Transverse colon (tissue), 4 donors: ENCODE results near the gene CLECL1. TPM values are rescaled to one million over a fixed set of nuclear protein-coding genes. Genes with fewer than 3 reads are reported as not detected.
A peak's percentile ranks its signal among the peaks of the same experiment; 100 is the strongest.

ENCODE experiments used
- DNase-seq: peaks from one replicate; pipeline ENCODE4 v3.0.0-alpha.2; 2019
- H3K27ac ChIP-seq, 4 donors: fragments of 200-600 bp; sonication (generic); 2 replicates each; pipeline ENCODE4 v1.5.1; 2016 to 2018; ENCODE audit warnings: inconsistent platforms in 4 of 4
- H3K27me3 ChIP-seq: fragments of 200-600 bp; sonication (generic); 2 replicates; pipeline ENCODE4 v1.5.1; 2017; ENCODE audit warnings: inconsistent platforms
- H3K36me3 ChIP-seq, 4 donors: fragments of 200-600 bp; sonication (generic); 2 replicates each; pipeline ENCODE4 v1.5.1; 2017 to 2019; ENCODE audit warnings: inconsistent platforms in 4 of 4
- H3K4me1 ChIP-seq, 4 donors: fragments of 200-600 bp; sonication (generic); 2 replicates each; pipeline ENCODE4 v1.5.1; 2017 to 2020; ENCODE audit warnings: inconsistent platforms in 4 of 4
- H3K4me3 ChIP-seq, 4 donors: fragments of 200-600 bp; sonication (generic); 1 replicate in 1 of 4; 2 replicates in 3 of 4; pipeline versions ENCODE4 v1.5.1 to v1.6.1; 2017 to 2019; ENCODE audit warnings: inconsistent platforms in 4 of 4
- H3K9me3 ChIP-seq, 2 donors: fragments of 200-600 bp; sonication (generic); 2 replicates each; pipeline ENCODE4 v1.5.1; 2017 to 2019; ENCODE audit warnings: inconsistent platforms in 2 of 2
- CTCF ChIP-seq, 5 experiments: fragments of 200-600 bp in 3 of 5; fragments of 450-650 bp in 2 of 5; sonication (generic) in 3 of 5; IDR thresholded peaks; 1 replicate in 2 of 5; 2 replicates in 3 of 5; pipeline ENCODE4 v1.5.1; 2016 to 2017; ENCODE audit warnings: antibody characterized with exemption in 5 of 5, inconsistent platforms in 3 of 5, mild to moderate bottlenecking in 2 of 5, moderate library complexity in 1 of 5
- EP300 ChIP-seq: sonication (generic); formaldehyde crosslinking; IDR thresholded peaks from one replicate; pipeline ENCODE4 v1.6.1; 2017; ENCODE audit warnings: antibody characterized with exemption, low read depth
- POLR2A ChIP-seq: fragments of 450-650 bp; IDR thresholded peaks from one replicate; pipeline ENCODE4 v1.6.1; 2016; ENCODE audit warnings: antibody characterized with exemption, mild to moderate bottlenecking, moderate library complexity
- POLR2AphosphoS5 ChIP-seq, 3 donors: sonication (generic); formaldehyde crosslinking; IDR thresholded peaks; one replicate each; pipeline ENCODE4 v1.6.1; 2016; ENCODE audit warnings: antibody characterized with exemption in 3 of 3
- whole genome bisulfite sequencing, 2 donors: methylation state at CpG; one replicate each; pipeline ENCODE4 v1.1.5; 2018; ENCODE audit warnings: low coverage in 1 of 2; 5-methylcytosine and 5-hydroxymethylcytosine counted together
- in situ Hi-C, 4 donors: fragments of 200-750 bp; cut with MboI; loops; one replicate each; pipeline versions ENCODE4 v1.15.0 to v1.15.1; 2017; ENCODE audit warnings: low sequenced_read_pairs in 3 of 4, low pct_ligation_motif_present in 1 of 4, low pct_unique_long_range_greater_than_20kb in 1 of 4
- intact Hi-C: fragments of 100-400 bp; cut with DNase I; formaldehyde crosslinking; loops from one replicate; pipeline ENCODE4 v1.15.1; 2023; ENCODE audit warnings: low total_unique reads
- total RNA-seq, 4 donors: library from RNA; depleted of rRNA; stranded (reverse); fragments of >200 nt; gene quantifications; one replicate each; pipeline ENCODE4 v1.1.0, GENCODE V29; 2016

CLECL1 gene
- total RNA-seq, 4 donors from 2014 or later, result 2.7 TPM; not detected in 3

- Histone ChIP-seq H3K36me3 (no peaks in the 10 kb centered on the region), H3K9me3 (no peaks in the 10 kb centered on the region), H3K27ac (no peak overlapping the region), H3K4me1 (peaks cover 0 to 8% (median 0%) of the 10 kb centered on the region in 4 donors), H3K27me3 (no peaks in the 10 kb centered on the region), H3K4me3 (no peak overlapping the region)
- 84 to 94% methylated on average over 2 of the region's 2 CpGs for WGBS, 2 donors
- TF ChIP-seq EP300, result no peak
- TF ChIP-seq POLR2AphosphoS5 (IDR thresholded peaks at IDR 0.05), result no peak
- no peak for TF ChIP-seq CTCF (IDR thresholded peaks at IDR 0.05)
- TF ChIP-seq POLR2A, result no peak
- intact Hi-C loops, result no loop called here
- no peak for DNase-seq
- in situ Hi-C loops, result loop anchor here in 1 of 4 donors (5.0 kb wide), 1 partner anchor 175 kb away; no protein-coding TSS in a partner anchor
Measured at GRCh38 chr12:9752145-9752933, 19.4 kb upstream of the CLECL1 start.

GRCh38 chr12:9751204-9752144 lies 18.6 kb upstream of the CLECL1 start:
- H3K36me3 ChIP-seq, result no peaks in the 10 kb centered on the region
- in situ Hi-C loops, result loop anchor here in 1 of 4 donors (5.0 kb wide), 1 partner anchor 176 kb away; no protein-coding TSS in a partner anchor
- 28 to 36% methylated on average over 8 to 9 of the region's 9 CpGs for WGBS, 2 donors
- no peak overlapping the region for H3K4me3 ChIP-seq
- no peaks in the 10 kb centered on the region for H3K27me3 ChIP-seq
- peak overlapping the region in 2 of 4 donors; percentile 19 to 21 for H3K27ac ChIP-seq
- intact Hi-C loops, result no loop called here
- no peak for TF ChIP-seq POLR2AphosphoS5 (IDR thresholded peaks at IDR 0.05)
- no peak for TF ChIP-seq EP300
- peak in 3 of 5 experiments; percentile 28 to 34 (median 32) for TF ChIP-seq CTCF (IDR thresholded peaks at IDR 0.05)
- TF ChIP-seq POLR2A, result no peak
- no peaks in the 10 kb centered on the region for H3K9me3 ChIP-seq
- DNase-seq, result no peak
- peaks cover 0 to 8% (median 0%) of the 10 kb centered on the region in 4 donors for H3K4me1 ChIP-seq

- H3K36me3 ChIP-seq, result no peaks in the 10 kb centered on the region
- 12 to 18% methylated on average over 15 to 20 of the region's 20 CpGs for WGBS, 2 donors
- no peaks in the 10 kb centered on the region for H3K9me3 ChIP-seq
- no peak overlapping the region for H3K4me3 ChIP-seq
- in situ Hi-C loops (loop anchor here in 1 of 4 donors (5.0 kb wide), 1 partner anchor 177 kb away; no protein-coding TSS in a partner anchor), intact Hi-C loops (no loop called here)
- TF ChIP-seq POLR2A (no peak), CTCF (IDR thresholded peaks at IDR 0.05) (peak; percentile 73 to 89 (median 85)), POLR2AphosphoS5 (IDR thresholded peaks at IDR 0.05) (no peak)
- H3K4me1 ChIP-seq, result peaks cover 0 to 8% (median 0%) of the 10 kb centered on the region in 4 donors
- H3K27me3 ChIP-seq, result no peaks in the 10 kb centered on the region
- H3K27ac ChIP-seq, result peak overlapping the region in 2 of 4 donors; percentile 19 to 21
- peak; percentile 31 for DNase-seq
Measured at GRCh38 chr12:9750276-9751203, 17.6 kb upstream of the CLECL1 start.
